Upper lobe of left lung (tissue), 4 donors: ENCODE results near the gene PSEN1.

ENCODE experiments used
- EP300 ChIP-seq, 4 donors: sonication (generic); formaldehyde crosslinking; IDR thresholded peaks; one replicate each; pipeline ENCODE4 v1.5.1; 2017; ENCODE audit warnings: antibody characterized with exemption in 4 of 4, control low read depth in 2 of 4
- TF ChIP-seq, protein P1 (sequence below), 6 experiments: fragments of 450-650 bp in 4 of 6; fragments of 200-600 bp in 2 of 6; sonication (generic) in 2 of 6; IDR thresholded peaks; one replicate each; pipeline ENCODE4 v1.5.1; 2016 to 2019; ENCODE audit warnings: antibody characterized with exemption in 6 of 6

DNA sequence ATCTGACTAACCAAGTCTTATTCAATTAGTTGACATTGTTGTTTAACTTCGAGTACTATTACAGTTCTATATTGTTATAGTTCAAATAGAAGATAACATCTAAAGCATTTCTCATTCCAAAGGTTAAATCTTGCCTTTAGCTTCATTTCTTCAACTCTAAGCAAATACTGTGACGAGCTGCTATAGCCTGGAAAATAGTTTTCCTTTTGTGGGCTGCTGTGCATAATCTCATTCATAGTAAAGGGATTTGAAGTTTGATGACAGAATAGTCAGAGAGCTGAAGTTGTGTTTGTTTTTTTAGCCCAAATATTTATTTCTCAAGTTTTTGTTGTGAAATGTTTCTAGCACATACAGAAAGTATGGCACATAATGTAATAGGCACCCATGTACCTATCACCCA is 13.4 kb downstream of the PSEN1 start:
- TF ChIP-seq EP300 (IDR thresholded peaks at IDR 0.05): no peak
- TF ChIP-seq, protein P1, sequence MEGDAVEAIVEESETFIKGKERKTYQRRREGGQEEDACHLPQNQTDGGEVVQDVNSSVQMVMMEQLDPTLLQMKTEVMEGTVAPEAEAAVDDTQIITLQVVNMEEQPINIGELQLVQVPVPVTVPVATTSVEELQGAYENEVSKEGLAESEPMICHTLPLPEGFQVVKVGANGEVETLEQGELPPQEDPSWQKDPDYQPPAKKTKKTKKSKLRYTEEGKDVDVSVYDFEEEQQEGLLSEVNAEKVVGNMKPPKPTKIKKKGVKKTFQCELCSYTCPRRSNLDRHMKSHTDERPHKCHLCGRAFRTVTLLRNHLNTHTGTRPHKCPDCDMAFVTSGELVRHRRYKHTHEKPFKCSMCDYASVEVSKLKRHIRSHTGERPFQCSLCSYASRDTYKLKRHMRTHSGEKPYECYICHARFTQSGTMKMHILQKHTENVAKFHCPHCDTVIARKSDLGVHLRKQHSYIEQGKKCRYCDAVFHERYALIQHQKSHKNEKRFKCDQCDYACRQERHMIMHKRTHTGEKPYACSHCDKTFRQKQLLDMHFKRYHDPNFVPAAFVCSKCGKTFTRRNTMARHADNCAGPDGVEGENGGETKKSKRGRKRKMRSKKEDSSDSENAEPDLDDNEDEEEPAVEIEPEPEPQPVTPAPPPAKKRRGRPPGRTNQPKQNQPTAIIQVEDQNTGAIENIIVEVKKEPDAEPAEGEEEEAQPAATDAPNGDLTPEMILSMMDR (IDR thresholded peaks at IDR 0.05): no peak
